H1 (cell line): ENCODE results near the gene C12orf43. TPM values are rescaled to one million over a fixed set of nuclear protein-coding genes. Genes with fewer than 3 reads are reported as not detected.

Source experiments
- CTCF ChIA-PET: fragments of 300-600 bp; sonication (Branson Sonifier 250); formaldehyde crosslinking; loops from one replicate; lab custom pipeline; 2021; ENCODE audit not compliant: partially characterized antibody; lab: Charles Lee
- POLR2A ChIA-PET: fragments of 300-600 bp; sonication (Branson Sonifier 250); formaldehyde crosslinking; loops from one replicate; lab custom pipeline; 2021; ENCODE audit warnings: inconsistent platforms; ENCODE audit not compliant: partially characterized antibody; lab: Charles Lee
- DNase-seq, 2 experiments: peaks; one replicate each; pipeline versions ENCODE4 v3.0.0 to v3.0.0-alpha.2; 2010 to 2022; ENCODE audit warnings: low spot score in 2 of 2, low read depth in 1 of 2, mixed read lengths in 1 of 2
- FAIRE-seq: peaks from 2 replicates; lab custom pipeline; 2011; peaks lifted over from hg19 to GRCh38; lab: Jason Lieb, UNC
- H2AFZ ChIP-seq: 2 replicates; pipeline ENCODE4 v1.8.1; 2012; ENCODE audit warnings: low read length, inconsistent platforms
- H2AK5ac ChIP-seq: 2 replicates; pipeline ENCODE4 v1.6.1; 2013; ENCODE audit warnings: low read depth, low read length
- H2BK120ac ChIP-seq: replicated peaks from 2 replicates; pipeline ENCODE3; 2013; ENCODE audit warnings: low read depth, low read length, inconsistent platforms
- H2BK12ac ChIP-seq: 2 replicates; pipeline ENCODE4 v1.6.1; 2013; ENCODE audit warnings: low read depth, low read length
- H2BK15ac ChIP-seq: 2 replicates; pipeline ENCODE4 v1.6.1; 2013; ENCODE audit warnings: low read length
- H2BK20ac ChIP-seq: 2 replicates; pipeline ENCODE4 v1.6.1; 2013; ENCODE audit warnings: low read length
- H2BK5ac ChIP-seq: 2 replicates; pipeline ENCODE4 v1.6.1; 2013; ENCODE audit warnings: low read depth, low read length
- H3K14ac ChIP-seq: 2 replicates; pipeline ENCODE4 v1.6.1; 2013; ENCODE audit warnings: inconsistent platforms; ENCODE audit not compliant: insufficient read length
- H3K18ac ChIP-seq: 2 replicates; pipeline ENCODE4 v1.6.1; 2013; ENCODE audit warnings: low read length; ENCODE audit errors: extremely low read depth
- H3K23ac ChIP-seq: 2 replicates; pipeline ENCODE4 v1.6.1; 2013; ENCODE audit warnings: inconsistent platforms; ENCODE audit not compliant: insufficient read length
- H3K23me2 ChIP-seq: 2 replicates; pipeline ENCODE4 v1.6.1; 2013; ENCODE audit warnings: low read depth, low read length
- H3K27ac ChIP-seq: 2 replicates; pipeline ENCODE4 v1.6.1; 2011; ENCODE audit warnings: low read depth, low read length, inconsistent platforms
- H3K27me3 ChIP-seq, 4 experiments: replicated peaks in 1 of 4; 1 replicate in 1 of 4; 2 replicates in 3 of 4; pipeline versions ENCODE4 v1.6.1 to v1.8.1; 2011 to 2013; ENCODE audit warnings: low read length in 3 of 4, mild to moderate bottlenecking in 3 of 4, inconsistent platforms in 2 of 4, mixed read lengths in 2 of 4, moderate library complexity in 1 of 4; ENCODE audit not compliant: control insufficient read depth in 3 of 4, insufficient read depth in 3 of 4; ENCODE audit errors: extremely low read depth in 1 of 4
- H3K36me3 ChIP-seq, 4 experiments: 2 replicates each; pipeline versions ENCODE4 v1.6.1 to v1.8.1; 2011 to 2013; ENCODE audit warnings: mild to moderate bottlenecking in 4 of 4, low read length in 3 of 4, moderate library complexity in 2 of 4, control low read depth in 1 of 4, inconsistent platforms in 1 of 4; ENCODE audit not compliant: insufficient read depth in 4 of 4, control insufficient read depth in 2 of 4
- H3K4ac ChIP-seq: replicated peaks from 2 replicates; pipeline ENCODE3; 2013; ENCODE audit warnings: low read length, low read depth, mixed read lengths, inconsistent platforms; ENCODE audit not compliant: insufficient read length
- H3K4me1 ChIP-seq, 4 experiments: replicated peaks in 1 of 4; 1 replicate in 1 of 4; 2 replicates in 3 of 4; pipeline versions ENCODE4 v1.6.1 to v1.8.1; 2011 to 2013; ENCODE audit warnings: low read length in 3 of 4, inconsistent platforms in 2 of 4, mixed read lengths in 1 of 4; ENCODE audit not compliant: insufficient read depth in 4 of 4, control insufficient read depth in 3 of 4
- H3K4me2 ChIP-seq, 2 experiments: 2 replicates each; pipeline versions ENCODE4 v1.6.1 to v1.8.1; 2011 to 2013; ENCODE audit warnings: low read depth in 2 of 2, low read length in 2 of 2, control low read depth in 1 of 2, inconsistent platforms in 1 of 2, mild to moderate bottlenecking in 1 of 2; ENCODE audit not compliant: insufficient read depth in 1 of 2
- H3K4me3 ChIP-seq, 4 experiments: fragments of 200-600, 300-600 bp in 1 of 4; sonication (generic), shearing (Covaris generic), sonication (Bioruptor Twin) in 1 of 4; 2 replicates each; pipeline versions ENCODE4 v1.5.1 to v1.8.1; 2011 to 2016; ENCODE audit warnings: low read length in 4 of 4, low read depth in 3 of 4, control low read depth in 2 of 4, inconsistent platforms in 2 of 4, mild to moderate bottlenecking in 2 of 4, mixed read lengths in 1 of 4, moderate library complexity in 1 of 4; ENCODE audit not compliant: insufficient read depth in 2 of 4; ENCODE audit errors: extremely low read depth in 1 of 4
- H3K56ac ChIP-seq: replicated peaks from 2 replicates; pipeline ENCODE3; 2013; ENCODE audit warnings: low read depth, mild to moderate bottlenecking, mixed read lengths, low read length, inconsistent platforms; ENCODE audit not compliant: insufficient read length
- H3K79me1 ChIP-seq: 2 replicates; pipeline ENCODE4 v1.6.1; 2013; ENCODE audit warnings: low read depth, low read length, control low read depth
- H3K79me2 ChIP-seq, 2 experiments: 2 replicates each; pipeline versions ENCODE4 v1.6.1 to v1.8.1; 2012 to 2013; ENCODE audit warnings: low read length in 2 of 2, mild to moderate bottlenecking in 2 of 2, inconsistent platforms in 1 of 2; ENCODE audit not compliant: insufficient read depth in 2 of 2, control insufficient read depth in 1 of 2
- H3K9ac ChIP-seq, 4 experiments: replicated peaks in 1 of 4; 1 replicate in 1 of 4; 2 replicates in 3 of 4; pipeline versions ENCODE4 v1.6.1 to v1.8.1; 2011 to 2013; ENCODE audit warnings: low read depth in 3 of 4, low read length in 3 of 4, control low read depth in 2 of 4, mild to moderate bottlenecking in 2 of 4, moderate library complexity in 2 of 4, inconsistent platforms in 1 of 4; ENCODE audit errors: extremely low read depth in 1 of 4
- H3K9me3 ChIP-seq, 2 experiments: 2 replicates each; pipeline versions ENCODE4 v1.6.1 to v1.8.1; 2012 to 2013; ENCODE audit warnings: mild to moderate bottlenecking in 2 of 2, moderate library complexity in 2 of 2, control low read depth in 1 of 2, inconsistent platforms in 1 of 2, low read depth in 1 of 2, low read length in 1 of 2, mixed read lengths in 1 of 2; ENCODE audit not compliant: insufficient read depth in 2 of 2
- H4K20me1 ChIP-seq, 2 experiments: replicated peaks in 1 of 2; 2 replicates each; pipeline versions ENCODE3 to v1.8.1; 2011 to 2013; ENCODE audit warnings: inconsistent platforms in 2 of 2, low read length in 2 of 2, mild to moderate bottlenecking in 1 of 2; ENCODE audit not compliant: insufficient read depth in 2 of 2, control insufficient read depth in 1 of 2
- H4K5ac ChIP-seq: 2 replicates; pipeline ENCODE4 v1.6.1; 2013; ENCODE audit warnings: low read length, low read depth, mixed read lengths, inconsistent platforms; ENCODE audit not compliant: insufficient read length
- H4K8ac ChIP-seq: 2 replicates; pipeline ENCODE4 v1.8.0; 2013; ENCODE audit warnings: mild to moderate bottlenecking, moderate library complexity, low read length, inconsistent platforms; ENCODE audit not compliant: insufficient read depth; ENCODE audit errors: extremely low read depth
- H4K91ac ChIP-seq: replicated peaks from 2 replicates; pipeline ENCODE3; 2013; ENCODE audit warnings: low read length, mixed read lengths, inconsistent platforms; ENCODE audit not compliant: insufficient read length
- BCL11A ChIP-seq, 2 experiments: IDR thresholded peaks; one replicate each; pipeline ENCODE4 v1.6.1; 2011; ENCODE audit warnings: low read depth in 2 of 2, low read length in 2 of 2, mild to moderate bottlenecking in 2 of 2
- E2F6 ChIP-seq: IDR thresholded peaks from 2 replicates; pipeline ENCODE4 v1.6.1; 2012; ENCODE audit warnings: inconsistent platforms
- GABPA ChIP-seq: IDR thresholded peaks from 2 replicates; pipeline ENCODE4 v1.6.1; 2011; ENCODE audit warnings: mild to moderate bottlenecking, low read length, moderate library complexity, borderline replicate concordance; ENCODE audit not compliant: insufficient read depth
- GTF2F1 ChIP-seq: IDR thresholded peaks from 2 replicates; pipeline ENCODE4 v1.6.1; 2012; ENCODE audit warnings: low read depth, low read length, improper control_type of control experiment, borderline replicate concordance
- JUN ChIP-seq: IDR thresholded peaks from 2 replicates; pipeline ENCODE4 v1.6.1; 2011; ENCODE audit warnings: low read depth, mild to moderate bottlenecking, improper control_type of control experiment, low read length
- KDM5A ChIP-seq: fragments of 200-600 bp; IDR thresholded peaks from 2 replicates; pipeline ENCODE4 v1.7.1; 2012; ENCODE audit warnings: mild to moderate bottlenecking, low read length, inconsistent platforms, mixed read lengths
- NRF1 ChIP-seq: IDR thresholded peaks from 2 replicates; pipeline ENCODE4 v1.6.1; 2011; ENCODE audit warnings: mild to moderate bottlenecking, low read depth, low read length, improper control_type of control experiment
- PHF8 ChIP-seq: fragments of 200-600 bp; sonication (generic); conservative IDR thresholded peaks from 2 replicates; pipeline ENCODE4 v1.7.1; 2012; ENCODE audit warnings: low read depth, mild to moderate bottlenecking, inconsistent platforms, low read length, moderate library complexity
- RFX5 ChIP-seq: IDR thresholded peaks from 2 replicates; pipeline ENCODE4 v1.6.1; 2011; ENCODE audit warnings: low read depth, low read length, improper control_type of control experiment, borderline replicate concordance
- SIN3A ChIP-seq, 2 experiments: IDR thresholded peaks in 1 of 2; conservative IDR thresholded peaks in 1 of 2; 2 replicates each; pipeline ENCODE4 v1.6.1; 2011 to 2012; ENCODE audit warnings: low read length in 2 of 2, improper control_type of control experiment in 1 of 2, low read depth in 1 of 2, mild to moderate bottlenecking in 1 of 2
- SP1 ChIP-seq: IDR thresholded peaks from 2 replicates; pipeline ENCODE4 v1.6.1; 2011; ENCODE audit warnings: low read depth, low read length
- SP2 ChIP-seq: IDR thresholded peaks from 2 replicates; pipeline ENCODE4 v1.6.1; 2012; ENCODE audit warnings: mild to moderate bottlenecking, low read length, inconsistent platforms
- TCF12 ChIP-seq: IDR thresholded peaks from 2 replicates; pipeline ENCODE4 v1.6.1; 2011; ENCODE audit warnings: low read depth, mild to moderate bottlenecking, low read length
- ZNF274 ChIP-seq: IDR thresholded peaks from 2 replicates; pipeline ENCODE4 v1.7.0; 2012; ENCODE audit warnings: low read length, borderline replicate concordance; ENCODE audit errors: extremely low read depth
- WGBS, 2 experiments: shearing (Covaris generic) in 1 of 2; methylation state at CpG; one replicate each; pipeline versions ENCODE4 v1.1.6 to v1.1.7; 2013 to 2015; ENCODE audit warnings: low lambda C conversion rate in 2 of 2, mixed read lengths in 2 of 2, inconsistent platforms in 1 of 2, low coverage in 1 of 2, missing lambda C conversion rate in 1 of 2; ENCODE audit not compliant: insufficient replicate concordance in 2 of 2, insufficient coverage in 1 of 2, insufficient read length in 1 of 2; ENCODE audit errors: extremely low coverage in 1 of 2, missing lambda C conversion rate in 1 of 2; 5-methylcytosine and 5-hydroxymethylcytosine counted together
- polyA plus RNA-seq, 7 experiments: library from polyadenylated mRNA; depleted of rRNA in 3 of 7; stranded (reverse) in 5 of 7; unstranded in 2 of 7; fragments of >200 nt in 5 of 7; fragments of 200-250 nt in 2 of 7; gene quantifications; 1 replicate in 5 of 7; 2 replicates in 1 of 7; 4 replicates in 1 of 7; pipeline versions ENCODE4 v1.2.1 to v1.2.3, GENCODE V29; 2011 to 2013; ENCODE audit warnings: missing spikeins in 2 of 7, mixed read lengths in 2 of 7
- total RNA-seq: library from RNA; stranded (reverse); fragmentation: NEBNext Ultra II Directional; extraction: Animal tissue kit (Norgen Biotek cat#: 25700); gene quantifications from 2 replicates; pipeline ENCODE4 v1.2.1, GENCODE V29; 2021

The C12orf43 gene
- total and polyA plus RNA-seq, 2 of the 8 experiments (the other 6 are each of a cell fraction or from before 2014, with no cell fraction given), result 9.2 to 22.3 TPM

- Histone ChIP-seq H2AFZ (no peak overlapping the region), H3K9me3 (no peaks in the 10 kb centered on the region), H2BK20ac (no peak overlapping the region), H3K9ac (no peak overlapping the region), H3K18ac (no peak overlapping the region), H3K4me2 (no peak overlapping the region), H2BK12ac (no peak overlapping the region), H3K79me1 (no peaks in the 10 kb centered on the region), H2BK120ac (no peak overlapping the region), H3K36me3 (no peaks in the 10 kb centered on the region), H3K27ac (no peak overlapping the region), H3K4ac (no peak overlapping the region), H2AK5ac (no peak overlapping the region), H3K79me2 (no peaks in the 10 kb centered on the region), H4K8ac (no peak overlapping the region), H3K27me3 (no peaks in the 10 kb centered on the region), H2BK5ac (no peak overlapping the region), H3K4me3 (no peak overlapping the region), H4K5ac (no peak overlapping the region), H3K23ac (no peak overlapping the region), H3K14ac (no peak overlapping the region), H3K23me2 (peaks cover 14% of the 10 kb centered on the region; the same call in 1 of the 2 replicates), H4K91ac (no peak overlapping the region), H2BK15ac (no peak overlapping the region), H3K56ac (peak overlapping the region; percentile 8), H3K4me1 (peaks cover 0 to 3% (median under 1%) of the 10 kb centered on the region in 4 experiments; a peak in 5 of 7 replicates), H4K20me1 (peaks cover 0 to 5% of the 10 kb centered on the region in 2 experiments)
- FAIRE-seq, result no peak
- no peak for DNase-seq
- ChIA-PET CTCF (interaction anchor here (0.6 to 3.8 kb wide), 2 partner anchors 11 to 464 kb away, joined by 3 to 40 read pairs; no protein-coding TSS in a partner anchor), POLR2A (no interaction called here)
- WGBS, 2 experiments, result 90% methylated on average over 8 of the region's 15 CpGs; no CpG with 5 or more reads in 1 of the 2 experiments
- no peak for TF ChIP-seq NRF1
- TF ChIP-seq SIN3A (conservative IDR thresholded peaks at IDR 0.05 in 1 of 2, IDR thresholded peaks at IDR 0.05 in 1 of 2; ENCODE audit: low read depth in 1 of 2, low read length in 2 of 2), result no peak
- TF ChIP-seq PHF8, result no peak
- TF ChIP-seq BCL11A (IDR thresholded peaks at IDR 0.05; ENCODE audit: low read depth in 2 of 2, low read length in 2 of 2), result no peak
- no peak for TF ChIP-seq KDM5A
- no peak for TF ChIP-seq RFX5
- TF ChIP-seq JUN, result no peak
- no peak for TF ChIP-seq GABPA
- TF ChIP-seq GTF2F1, result no peak
- TF ChIP-seq SP1, result no peak
- TF ChIP-seq E2F6, result no peak
- no peak for TF ChIP-seq ZNF274
- TF ChIP-seq SP2, result no peak
- TF ChIP-seq TCF12, result no peak
Observed at GRCh38 chr12:120994059-120994458, 22.2 kb downstream of the C12orf43 start.
